NCI-H1048 (cell line): ENCODE measurements around the gene CLNK.

Experiments used
- DNase-seq: peaks from one replicate; lab custom pipeline; 2025; lab: John Stamatoyannopoulos, UW

Gene CLNK

GRCh38 chr4:10506077-10506476 lies 178.5 kb downstream of the CLNK start:
- no peak for DNase-seq

- no peak for DNase-seq
These were observed 179.9 kb downstream of the CLNK start for GRCh38 chr4:10504570-10505179.

GRCh38 chr4:10502717-10503116 lies 181.9 kb downstream of the CLNK start:
- DNase-seq: no peak

- no peak for DNase-seq
These were observed 183.8 kb downstream of the CLNK start for GRCh38 chr4:10500776-10501175.

GRCh38 chr4:10496200-10496599 lies 188.4 kb downstream of the CLNK start:
- DNase-seq: no peak

GRCh38 chr4:10495651-10496050 lies 188.9 kb downstream of the CLNK start:
- DNase-seq: no peak

GRCh38 chr4:10492464-10492863 lies 192.1 kb downstream of the CLNK start:
- DNase-seq: no peak

GRCh38 chr4:10491401-10491800 lies 193.2 kb downstream of the CLNK start:
- DNase-seq: no peak

GRCh38 chr4:10490996-10491395 lies 193.6 kb downstream of the CLNK start:
- no peak for DNase-seq

GRCh38 chr4:10482913-10483312 lies 201.7 kb downstream of the CLNK start:
- no peak for DNase-seq

GRCh38 chr4:10480616-10481015 lies 204.0 kb downstream of the CLNK start:
- DNase-seq: no peak

- no peak for DNase-seq
These were observed 205.9 kb downstream of the CLNK start for GRCh38 chr4:10478621-10479020.

- DNase-seq: no peak
These were observed 214.1 kb downstream of the CLNK start for GRCh38 chr4:10470505-10470904.

- no peak for DNase-seq
These were observed 218.4 kb downstream of the CLNK start for GRCh38 chr4:10466161-10466560.

- DNase-seq: no peak
These were observed 221.7 kb downstream of the CLNK start for GRCh38 chr4:10462876-10463275.

- DNase-seq: no peak
These were observed 222.6 kb downstream of the CLNK start for GRCh38 chr4:10461850-10462400.

GRCh38 chr4:10461091-10461849 lies 223.3 kb downstream of the CLNK start:
- no peak for DNase-seq

- DNase-seq: no peak
These were observed 224.1 kb downstream of the CLNK start for GRCh38 chr4:10460313-10461047.

- DNase-seq: no peak
These were observed 225.3 kb downstream of the CLNK start for GRCh38 chr4:10459305-10459704.

GRCh38 chr4:10458177-10458576 lies 226.4 kb downstream of the CLNK start:
- DNase-seq: no peak

GRCh38 chr4:10457255-10457801 lies 227.2 kb downstream of the CLNK start, which contains the start of gene ZNF518B:
Gene ZNF518B, minus strand, starts transcription at chr4:10457426. Its CDS starts 11,098 bp downstream, at chr4:10446328.
- no peak for DNase-seq

GRCh38 chr4:10456595-10457254 lies 227.8 kb downstream of the CLNK start:
- no peak for DNase-seq
